Measurements from ENCODE around the gene GRID1. TPM values are rescaled to one million over a fixed set of nuclear protein-coding genes. Genes with fewer than 3 reads are reported as not detected.

The GRID1 gene
- total RNA-seq, 2 donors from 2014 or later: 0.27 to 0.85 TPM

DNA sequence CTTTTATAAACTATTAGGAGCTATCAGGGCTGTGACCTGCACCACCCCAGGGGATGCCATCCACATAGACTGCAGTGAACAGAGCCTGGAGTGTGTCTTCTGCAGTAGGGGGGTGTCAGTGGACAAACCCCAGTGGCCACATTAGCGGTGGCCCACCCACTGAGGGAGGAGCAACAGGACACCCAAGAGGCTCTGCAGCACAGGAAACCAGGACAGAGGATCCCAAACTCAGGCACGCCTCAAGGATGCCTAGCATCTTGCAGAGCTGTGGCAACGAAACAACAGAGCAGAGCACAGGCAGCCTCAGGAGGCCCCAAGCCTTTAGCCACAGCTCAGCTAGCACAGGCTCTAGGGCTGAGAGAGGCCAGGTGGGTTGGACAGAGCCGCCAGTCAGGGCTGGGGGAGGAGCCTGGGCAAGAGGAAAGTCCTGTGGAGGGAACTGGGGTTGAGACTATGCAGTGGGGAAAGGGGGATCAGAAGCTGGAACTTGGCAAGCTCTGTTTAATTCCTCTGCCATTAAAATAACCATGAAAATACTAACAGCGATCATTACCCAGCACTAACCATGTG lies 53.8 kb downstream of the GRID1 start:
- no peaks in the 10 kb centered on the region for H3K36me3 ChIP-seq
- DNase-seq (ENCODE audit: low spot score): no peak
- H3K9me3 ChIP-seq: no peaks in the 10 kb centered on the region
- H3K4me1 ChIP-seq (ENCODE audit: control insufficient read depth in 1 of 2, low read depth in 2 of 2): no peaks in the 10 kb centered on the region
- no peak for TF ChIP-seq CTCF (IDR thresholded peaks at IDR 0.05)
- H3K4me3 ChIP-seq: no peak overlapping the region
- no peaks in the 10 kb centered on the region for H3K27me3 ChIP-seq (replicated peaks; ENCODE audit: insufficient read depth)
- no peak overlapping the region for H3K27ac ChIP-seq
- ATAC-seq (ENCODE audit: insufficient number of reproducible peaks, low FRiP score, low read depth): no peak

- DNase-seq (ENCODE audit: low spot score): no peak
- no peak for TF ChIP-seq CTCF (IDR thresholded peaks at IDR 0.05)
- no peaks in the 10 kb centered on the region for H3K4me1 ChIP-seq (ENCODE audit: control insufficient read depth in 1 of 2, low read depth in 2 of 2)
- no peak for ATAC-seq (ENCODE audit: insufficient number of reproducible peaks, low FRiP score, low read depth)
- no peak overlapping the region for H3K27ac ChIP-seq
- H3K36me3 ChIP-seq: no peaks in the 10 kb centered on the region
- no peaks in the 10 kb centered on the region for H3K9me3 ChIP-seq
- H3K4me3 ChIP-seq: no peak overlapping the region
- H3K27me3 ChIP-seq (replicated peaks; ENCODE audit: insufficient read depth): no peaks in the 10 kb centered on the region
Measured at GRCh38 chr10:86311906-86312305, 54.7 kb downstream of the GRID1 start.

DNA sequence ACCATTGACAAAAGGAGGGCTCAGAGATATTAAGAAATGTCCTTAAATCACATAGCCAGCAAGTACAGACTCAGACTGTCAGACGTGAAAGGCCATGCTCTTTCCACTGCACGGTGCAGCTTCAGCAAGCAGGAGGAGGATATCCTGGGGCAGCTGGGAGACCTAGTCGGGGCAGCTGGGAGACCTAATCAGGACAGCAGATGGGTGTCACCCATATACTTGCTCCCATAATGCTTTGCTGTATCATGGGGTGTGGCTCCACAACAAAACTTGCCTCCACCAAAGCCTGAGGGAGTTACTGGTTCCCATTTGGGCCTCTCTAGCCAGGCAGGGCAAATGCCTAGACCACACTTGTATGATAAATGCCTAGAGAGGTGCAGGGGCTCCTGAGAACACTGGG lies 55.4 kb downstream of the GRID1 start:
- Histone ChIP-seq H3K27me3 (replicated peaks; ENCODE audit: insufficient read depth) (no peaks in the 10 kb centered on the region), H3K27ac (no peak overlapping the region), H3K4me3 (no peak overlapping the region), H3K9me3 (no peaks in the 10 kb centered on the region), H3K36me3 (no peaks in the 10 kb centered on the region), H3K4me1 (ENCODE audit: control insufficient read depth in 1 of 2, low read depth in 2 of 2) (no peaks in the 10 kb centered on the region)
- ATAC-seq (ENCODE audit: insufficient number of reproducible peaks, low FRiP score, low read depth) (no peak), DNase-seq (ENCODE audit: low spot score) (no peak)
- TF ChIP-seq CTCF (IDR thresholded peaks at IDR 0.05): no peak

DNA sequence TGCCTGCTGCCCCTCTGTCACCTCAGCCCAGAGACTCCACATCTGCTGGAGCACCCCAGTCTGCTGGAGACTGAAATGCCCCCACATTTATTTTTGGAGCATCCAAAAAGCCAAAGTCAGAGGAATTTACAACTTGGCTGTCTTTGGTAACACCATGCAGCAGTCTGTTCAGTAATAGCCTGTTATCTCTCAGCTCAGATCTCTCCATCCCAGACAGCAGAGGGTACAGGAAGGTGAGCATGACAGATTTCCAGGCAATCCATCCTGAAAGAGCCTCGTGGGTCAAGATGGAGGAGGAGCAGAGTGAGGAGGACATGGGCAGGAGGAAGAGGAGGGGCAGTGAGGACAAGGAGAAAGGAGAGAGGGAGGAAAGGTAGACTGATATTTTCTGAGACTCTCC lies 55.9 kb downstream of the GRID1 start:
- no peaks in the 10 kb centered on the region for H3K36me3 ChIP-seq
- no peak for TF ChIP-seq CTCF (IDR thresholded peaks at IDR 0.05)
- no peak for DNase-seq (ENCODE audit: low spot score)
- ATAC-seq (ENCODE audit: insufficient number of reproducible peaks, low FRiP score, low read depth): no peak
- H3K4me1 ChIP-seq (ENCODE audit: control insufficient read depth in 1 of 2, low read depth in 2 of 2): no peaks in the 10 kb centered on the region
- no peak overlapping the region for H3K4me3 ChIP-seq
- H3K27ac ChIP-seq: no peak overlapping the region
- H3K27me3 ChIP-seq (replicated peaks; ENCODE audit: insufficient read depth): no peaks in the 10 kb centered on the region
- no peaks in the 10 kb centered on the region for H3K9me3 ChIP-seq

DNA sequence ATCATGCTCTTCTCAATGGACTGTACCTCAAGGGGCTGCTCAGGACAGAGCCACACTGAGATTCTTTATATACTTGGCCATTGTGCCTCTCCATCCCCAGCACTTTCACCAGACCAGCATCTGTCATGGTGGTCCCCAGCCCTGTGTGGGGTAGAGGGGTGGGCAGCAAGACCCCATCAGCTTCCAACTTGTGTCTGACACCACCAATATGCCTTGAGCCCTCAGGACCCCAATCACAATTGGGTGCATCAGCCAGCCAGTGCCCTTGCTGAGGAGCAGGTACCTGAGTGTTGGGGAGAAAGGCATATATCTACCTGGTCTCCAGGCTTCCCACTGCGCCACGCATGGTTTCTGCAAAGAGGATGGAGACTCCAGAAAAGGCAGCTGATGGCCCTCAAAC lies 56.3 kb downstream of the GRID1 start:
- Histone ChIP-seq H3K4me3 (no peak overlapping the region), H3K9me3 (no peaks in the 10 kb centered on the region), H3K4me1 (ENCODE audit: control insufficient read depth in 1 of 2, low read depth in 2 of 2) (no peaks in the 10 kb centered on the region), H3K27me3 (replicated peaks; ENCODE audit: insufficient read depth) (no peaks in the 10 kb centered on the region), H3K36me3 (no peaks in the 10 kb centered on the region), H3K27ac (no peak overlapping the region)
- no peak for DNase-seq (ENCODE audit: low spot score)
- no peak for TF ChIP-seq CTCF (IDR thresholded peaks at IDR 0.05)
- ATAC-seq (ENCODE audit: insufficient number of reproducible peaks, low FRiP score, low read depth): no peak
